Measurements from ENCODE around the gene TCAP. TPM values are rescaled to one million over a fixed set of nuclear protein-coding genes. Genes with fewer than 3 reads are reported as not detected.

Gene TCAP
- total and polyA plus RNA-seq, 2 donors from 2014 or later: 1.5 to 1.7 TPM

DNA sequence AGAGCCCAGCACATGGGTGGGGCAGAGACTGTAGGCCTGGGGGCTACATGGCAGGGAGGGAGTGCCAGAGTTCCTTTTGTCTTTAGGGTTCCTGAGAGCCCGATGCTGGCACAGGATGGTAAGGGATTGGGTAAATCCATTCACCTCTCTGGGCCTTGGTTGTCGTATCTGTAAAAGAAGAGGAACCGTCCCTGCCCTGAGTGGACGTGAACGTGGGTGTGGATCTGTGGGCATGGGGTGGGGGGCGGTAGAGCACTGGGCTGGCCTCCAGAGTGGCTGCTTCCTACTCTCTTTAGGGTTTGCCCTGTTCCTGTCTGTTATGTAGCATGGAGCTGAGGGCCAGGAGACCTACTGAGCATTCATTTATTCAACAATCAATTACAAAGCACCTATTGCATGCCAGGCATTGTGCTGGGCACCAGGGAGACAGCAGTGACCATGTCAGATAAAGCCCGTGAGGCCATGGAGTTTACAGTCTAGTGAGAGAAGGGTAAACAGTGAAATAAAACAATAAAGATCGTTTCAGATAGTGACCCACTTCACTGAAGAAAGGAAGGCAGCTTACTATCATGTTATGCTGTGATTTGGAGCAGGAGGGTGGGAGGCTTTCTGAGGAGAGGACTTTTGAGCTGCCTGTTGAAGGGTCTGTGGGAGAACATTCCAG lies 13.1 kb upstream of the TCAP start:
- Histone ChIP-seq H3K4me1 (ENCODE audit: control insufficient read depth in 2 of 3, insufficient read depth in 2 of 3, low read depth in 1 of 3, low read length in 3 of 3) (peaks cover 0 to 5% (median 0%) of the 10 kb centered on the region in 3 donors), H3K36me3 (ENCODE audit: control insufficient read depth in 2 of 3, insufficient read depth in 3 of 3, low read length in 3 of 3) (peaks cover 0 to 3% (median 2%) of the 10 kb centered on the region in 3 donors), H3K27ac (ENCODE audit: low read depth in 2 of 2, low read length in 2 of 2) (no peak overlapping the region), H3K27me3 (ENCODE audit: control insufficient read depth, insufficient read depth, low read length) (no peaks in the 10 kb centered on the region), H3K9me3 (ENCODE audit: control insufficient read depth in 2 of 3, insufficient read depth in 1 of 3, low read length in 3 of 3) (no peaks in the 10 kb centered on the region), H3K9ac (ENCODE audit: low read length in 3 of 3) (no peak overlapping the region), H3K4me3 (ENCODE audit: low read length in 3 of 3) (no peak overlapping the region)
- intact Hi-C loops (cut with DNase I): no loop called here
- no peak for DNase-seq
- no peak for TF ChIP-seq CTCF (IDR thresholded peaks at IDR 0.05; ENCODE audit: borderline replicate concordance, extremely low read depth, insufficient read depth)
- no peak for FAIRE-seq

GRCh38 chr17:39652587-39653315 lies 12.4 kb upstream of the TCAP start:
- peaks cover 0 to 5% (median 0%) of the 10 kb centered on the region in 3 donors for H3K4me1 ChIP-seq (ENCODE audit: control insufficient read depth in 2 of 3, insufficient read depth in 2 of 3, low read depth in 1 of 3, low read length in 3 of 3)
- no peaks in the 10 kb centered on the region for H3K27me3 ChIP-seq (ENCODE audit: control insufficient read depth, insufficient read depth, low read length)
- H3K27ac ChIP-seq (ENCODE audit: low read depth in 2 of 2, low read length in 2 of 2): no peak overlapping the region
- DNase-seq: peak in 1 of 5 donors; percentile 14
- no peaks in the 10 kb centered on the region for H3K9me3 ChIP-seq (ENCODE audit: control insufficient read depth in 2 of 3, insufficient read depth in 1 of 3, low read length in 3 of 3)
- intact Hi-C loops (cut with DNase I): no loop called here
- H3K4me3 ChIP-seq (ENCODE audit: low read length in 3 of 3): no peak overlapping the region
- no peak for FAIRE-seq
- H3K9ac ChIP-seq (ENCODE audit: low read length in 3 of 3): no peak overlapping the region
- TF ChIP-seq CTCF (IDR thresholded peaks at IDR 0.05; ENCODE audit: borderline replicate concordance, extremely low read depth, insufficient read depth): no peak
- peaks cover 0 to 3% (median 2%) of the 10 kb centered on the region in 3 donors for H3K36me3 ChIP-seq (ENCODE audit: control insufficient read depth in 2 of 3, insufficient read depth in 3 of 3, low read length in 3 of 3)

DNA sequence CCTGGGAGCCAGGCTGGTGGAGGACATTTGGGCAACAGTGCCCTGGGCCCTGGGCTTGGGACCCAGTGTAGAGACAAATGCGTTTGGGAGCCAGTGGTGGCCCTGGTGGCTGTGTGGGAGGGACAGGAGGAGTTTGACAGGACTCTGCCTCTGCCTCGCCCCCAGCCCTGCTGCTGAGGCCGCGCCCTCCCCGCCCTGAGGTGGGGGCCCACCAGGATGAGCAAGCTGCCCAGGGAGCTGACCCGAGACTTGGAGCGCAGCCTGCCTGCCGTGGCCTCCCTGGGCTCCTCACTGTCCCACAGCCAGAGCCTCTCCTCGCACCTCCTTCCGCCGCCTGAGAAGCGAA lies 11.9 kb upstream of the TCAP start:
- no peak for TF ChIP-seq CTCF (IDR thresholded peaks at IDR 0.05; ENCODE audit: borderline replicate concordance, extremely low read depth, insufficient read depth)
- no peak for FAIRE-seq
- peak in 1 of 5 donors; percentile 12 for DNase-seq
- H3K27ac ChIP-seq (ENCODE audit: low read depth in 2 of 2, low read length in 2 of 2): no peak overlapping the region
- intact Hi-C loops (cut with DNase I): no loop called here
- no peaks in the 10 kb centered on the region for H3K27me3 ChIP-seq (ENCODE audit: control insufficient read depth, insufficient read depth, low read length)
- H3K9ac ChIP-seq (ENCODE audit: low read length in 3 of 3): no peak overlapping the region
- H3K36me3 ChIP-seq (ENCODE audit: control insufficient read depth in 2 of 3, insufficient read depth in 3 of 3, low read length in 3 of 3): peaks cover 0 to 3% (median 2%) of the 10 kb centered on the region in 3 donors
- H3K4me1 ChIP-seq (ENCODE audit: control insufficient read depth in 2 of 3, insufficient read depth in 2 of 3, low read depth in 1 of 3, low read length in 3 of 3): peaks cover 0 to 5% (median 0%) of the 10 kb centered on the region in 3 donors
- no peaks in the 10 kb centered on the region for H3K9me3 ChIP-seq (ENCODE audit: control insufficient read depth in 2 of 3, insufficient read depth in 1 of 3, low read length in 3 of 3)
- H3K4me3 ChIP-seq (ENCODE audit: low read length in 3 of 3): no peak overlapping the region
